Measurements from ENCODE around the gene MANBA. TPM values are rescaled to one million over a fixed set of nuclear protein-coding genes. Genes with fewer than 3 reads are reported as not detected.
"Not testable (repeated sequence)": the region's sequence is repeated elsewhere in the genome, so short reads cannot be mapped to it uniquely, and the experiment has no call there.

MANBA gene
- total RNA-seq, 2 experiments from 2014 or later, result 13.6 to 14.5 TPM

DNA sequence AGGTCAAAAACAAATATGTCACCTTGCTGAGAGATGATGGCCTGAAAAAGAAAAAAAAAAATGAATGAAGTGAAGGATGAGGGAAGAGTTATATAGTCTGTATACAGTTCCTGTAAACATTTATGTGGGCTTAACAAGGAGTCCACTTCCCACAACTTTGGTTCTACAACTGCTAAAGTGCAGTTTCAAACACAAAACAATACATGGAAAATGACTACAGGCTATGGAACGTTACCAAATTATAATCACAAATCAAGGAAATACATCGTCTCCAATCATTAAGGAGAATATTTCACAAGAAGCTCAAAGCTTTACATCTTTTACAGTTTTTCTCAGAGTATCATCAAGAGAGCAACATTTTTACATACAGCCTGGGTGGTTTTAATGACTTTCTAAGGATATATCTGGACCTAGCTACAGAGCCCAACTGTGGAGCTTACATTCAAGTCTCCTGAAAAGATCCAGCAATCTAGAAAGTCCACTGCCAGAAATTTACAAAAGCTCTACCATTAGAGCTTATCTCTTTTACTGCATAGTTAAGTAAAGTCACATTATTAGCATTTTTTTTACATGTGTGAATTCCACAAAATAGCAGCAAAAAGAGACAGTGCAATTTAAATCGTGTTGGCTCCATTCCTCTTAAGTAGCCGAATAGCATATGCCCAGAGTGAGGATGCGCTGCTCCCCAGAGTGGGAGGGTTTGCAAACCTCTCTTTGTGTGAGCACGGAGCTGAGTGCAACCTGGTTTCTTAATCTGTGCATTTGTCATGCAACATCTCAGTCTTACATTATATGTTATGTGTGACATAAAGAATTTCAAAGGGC lies 128.3 kb downstream of the MANBA start:
- DNase-seq, result no peak
- no peaks in the 10 kb centered on the region for H3K9me3 Mint-ChIP-seq
- H3K27ac Mint-ChIP-seq, result no peak overlapping the region
- H3K36me3 Mint-ChIP-seq (ENCODE audit: low read depth), result peaks cover 6% of the 10 kb centered on the region
- no peak overlapping the region for H3K4me3 Mint-ChIP-seq
- no peaks in the 10 kb centered on the region for H3K27me3 Mint-ChIP-seq
- POLR2A ChIA-PET, result interaction anchor here (0.8 to 1.2 kb wide), 2 partner anchors 9 to 205 kb away, joined by 3 read pairs; no protein-coding TSS in a partner anchor
- CTCF ChIA-PET, result interaction anchor here (1.3 kb wide), 1 partner anchor 376 kb away, joined by 9 read pairs; no protein-coding TSS in a partner anchor
- peaks cover 30% of the 10 kb centered on the region for H3K4me1 Mint-ChIP-seq

DNA sequence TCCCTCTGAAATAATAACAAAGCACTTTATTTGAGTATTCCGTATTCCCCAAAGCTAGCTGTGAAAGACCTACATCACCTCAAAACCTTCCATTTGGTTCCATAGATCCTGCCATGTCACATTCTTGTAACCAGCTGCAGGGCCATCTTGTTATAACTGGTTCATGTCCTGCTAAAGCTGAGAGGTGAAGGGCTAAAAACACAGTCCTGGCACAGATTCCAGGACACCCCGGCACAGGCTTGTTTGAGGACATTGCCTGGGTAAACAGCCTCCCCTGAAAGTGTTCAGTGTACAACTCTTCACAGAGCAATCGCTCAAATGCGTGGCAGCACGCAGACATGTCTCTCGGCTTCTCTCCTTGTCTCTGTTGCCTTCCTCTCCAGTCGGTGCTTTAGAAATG lies 129.2 kb downstream of the MANBA start:
- Mint-ChIP-seq H3K4me1 (peaks cover 39% of the 10 kb centered on the region), H3K27ac (no peak overlapping the region), H3K27me3 (no peaks in the 10 kb centered on the region), H3K4me3 (no peak overlapping the region), H3K36me3 (ENCODE audit: low read depth) (peaks cover 6% of the 10 kb centered on the region), H3K9me3 (no peaks in the 10 kb centered on the region)
- no peak for DNase-seq
- ChIA-PET CTCF (interaction anchor here (2.1 kb wide), 1 partner anchor 201 kb away, joined by 14 read pairs; no protein-coding TSS in a partner anchor), POLR2A (no interaction called here)

DNA sequence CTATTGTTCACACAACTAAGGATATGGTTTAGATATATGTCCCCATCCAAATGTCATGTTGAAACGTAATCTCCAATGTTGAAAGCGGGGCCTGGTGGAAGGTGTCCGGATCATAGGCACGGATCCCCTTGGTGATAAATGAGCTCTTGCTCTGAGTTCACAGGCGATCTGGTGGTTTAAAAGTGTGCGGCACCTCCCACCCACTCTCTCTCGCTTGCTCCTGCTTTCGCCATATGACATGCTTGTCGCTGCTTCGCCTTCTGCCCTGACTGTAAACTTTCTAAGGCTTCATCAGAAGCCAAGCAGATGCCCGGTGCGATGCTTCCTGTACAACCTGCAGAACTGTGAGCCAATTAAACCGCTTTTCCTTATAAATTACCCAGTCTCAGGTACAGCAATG lies 131.1 kb downstream of the MANBA start:
- peaks cover 6% of the 10 kb centered on the region for H3K36me3 Mint-ChIP-seq (ENCODE audit: low read depth)
- H3K4me1 Mint-ChIP-seq, result peaks cover 47% of the 10 kb centered on the region
- CTCF ChIA-PET, result interaction anchor here (0.7 to 2.1 kb wide), 5 partner anchors 16 to 470 kb away, joined by 3 to 14 read pairs (median 3); partner anchors contain the start of gene BDH2
- no peaks in the 10 kb centered on the region for H3K9me3 Mint-ChIP-seq
- no peak for DNase-seq
- no peaks in the 10 kb centered on the region for H3K27me3 Mint-ChIP-seq
- no peak overlapping the region for H3K4me3 Mint-ChIP-seq
- H3K27ac Mint-ChIP-seq, result no peak overlapping the region
- POLR2A ChIA-PET, result interaction anchor here (1.2 to 3.0 kb wide), 3 partner anchors 101 to 285 kb away, joined by 3 to 8 read pairs (median 5); partner anchors contain the start of genes SLC39A8 and UBE2D3

DNA sequence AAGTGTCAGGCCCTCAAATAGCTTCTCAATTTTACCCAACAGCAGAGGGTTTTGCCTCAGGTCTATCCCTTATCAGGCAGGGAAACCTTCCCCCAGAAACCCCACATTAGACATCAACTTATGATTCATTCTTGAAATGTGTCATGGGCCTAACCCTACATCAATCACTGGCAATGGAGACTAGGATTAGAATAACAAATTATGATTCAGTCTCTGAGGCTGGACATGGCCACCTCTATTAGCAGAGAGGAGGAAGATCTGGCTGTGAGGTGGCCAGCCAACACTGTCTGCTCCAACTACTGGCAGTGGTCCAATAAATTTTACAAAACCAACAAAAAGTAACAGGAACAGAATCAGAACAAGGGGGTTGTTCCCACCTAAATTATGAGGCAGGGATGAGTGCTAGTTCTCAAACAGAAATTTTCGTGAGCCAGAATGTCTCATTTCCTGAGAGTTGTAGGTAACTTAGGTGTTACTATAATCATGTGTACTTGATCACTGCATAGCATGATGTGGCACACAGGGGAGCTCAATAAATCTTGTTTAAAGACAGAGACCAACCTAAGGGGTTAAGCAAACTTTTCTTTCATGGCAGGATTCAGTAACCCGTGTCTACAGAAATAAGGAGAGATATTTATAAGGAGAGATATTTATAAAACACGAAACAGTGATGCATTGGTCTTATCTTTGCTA lies 132.8 kb downstream of the MANBA start:
- CTCF ChIA-PET, result interaction anchor here (0.6 to 6.2 kb wide), 5 partner anchors 14 to 463 kb away, joined by 4 to 51 read pairs (median 10); no protein-coding TSS in a partner anchor
- DNase-seq, result no peak
- H3K36me3 Mint-ChIP-seq (ENCODE audit: low read depth), result peaks cover 6% of the 10 kb centered on the region
- POLR2A ChIA-PET, result interaction anchor here (1.6 to 3.0 kb wide), 2 partner anchors 99 to 199 kb away, joined by 4 to 8 read pairs; partner anchors contain the start of gene UBE2D3
- no peak overlapping the region for H3K27ac Mint-ChIP-seq
- H3K4me3 Mint-ChIP-seq, result no peak overlapping the region
- no peaks in the 10 kb centered on the region for H3K27me3 Mint-ChIP-seq
- H3K9me3 Mint-ChIP-seq, result no peaks in the 10 kb centered on the region
- H3K4me1 Mint-ChIP-seq, result peaks cover 52% of the 10 kb centered on the region

DNA sequence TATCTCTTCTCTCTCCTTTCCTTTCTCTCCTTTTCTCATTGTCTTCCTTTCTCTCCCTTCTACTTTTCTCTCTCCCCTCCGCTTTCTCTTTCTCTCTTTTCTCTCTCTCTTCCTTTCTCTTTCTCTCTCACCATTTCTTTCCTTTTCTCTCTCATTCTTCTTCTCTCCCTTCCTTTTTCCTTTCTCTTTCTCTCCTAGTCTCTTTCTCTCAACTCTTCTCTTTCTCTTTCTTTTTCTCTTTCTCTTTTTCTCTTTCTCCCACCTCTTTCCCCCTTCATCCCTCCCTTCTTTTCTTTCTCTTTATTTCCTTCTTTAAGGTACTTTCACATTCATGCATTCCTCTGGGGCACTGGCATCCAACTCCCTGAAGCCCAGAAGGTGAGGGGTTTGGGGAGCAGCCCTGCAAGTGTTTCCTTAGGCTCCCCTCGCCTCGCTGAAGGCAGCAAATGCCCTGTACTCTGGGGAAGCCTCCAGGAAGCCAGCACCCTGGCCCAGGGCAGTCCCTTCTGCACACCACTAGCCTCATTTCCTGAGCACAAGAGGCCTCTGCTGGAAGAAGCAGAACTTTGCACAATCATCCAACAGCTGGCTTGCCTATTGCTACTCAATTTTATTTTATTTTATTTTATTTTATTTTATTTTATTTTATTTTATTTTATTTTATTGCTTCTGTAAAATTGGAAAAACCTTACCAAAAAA lies 135.4 kb downstream of the MANBA start:
- Mint-ChIP-seq H3K4me3 (peak overlapping the region; percentile 57), H3K27me3 (no peaks in the 10 kb centered on the region), H3K27ac (peak overlapping the region; percentile 56), H3K36me3 (ENCODE audit: low read depth) (no peaks in the 10 kb centered on the region), H3K9me3 (no peaks in the 10 kb centered on the region), H3K4me1 (peaks cover 49% of the 10 kb centered on the region)
- ChIA-PET CTCF (interaction anchor here (0.6 to 6.2 kb wide), 19 partner anchors 9 to 466 kb away, joined by 3 to 51 read pairs (median 4); partner anchors contain the start of gene NFKB1), POLR2A (interaction anchor here (0.6 to 0.9 kb wide), 5 partner anchors 13 to 299 kb away, joined by 3 read pairs; partner anchors contain the start of gene NFKB1)
- DNase-seq, result peak; percentile 81

DNA sequence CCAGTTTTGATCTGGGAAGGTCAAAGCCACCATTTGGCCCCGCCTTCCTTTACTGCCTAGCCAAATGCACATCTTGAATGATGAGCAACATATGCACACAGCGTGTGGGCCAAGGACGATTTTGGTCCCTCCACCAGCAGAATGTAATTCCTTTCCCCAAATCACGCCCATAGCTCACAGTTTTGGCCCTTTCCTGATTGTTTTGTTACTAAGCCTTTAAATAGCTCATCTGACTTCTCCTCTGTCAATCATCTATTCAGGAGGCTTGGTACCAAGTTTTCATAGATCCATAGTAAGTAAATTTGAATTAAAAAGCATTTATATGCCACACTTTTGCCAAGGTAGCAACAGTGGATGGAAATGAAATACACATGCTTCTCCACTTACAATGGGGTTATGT lies 136.3 kb downstream of the MANBA start:
- H3K27me3 Mint-ChIP-seq, result no peaks in the 10 kb centered on the region
- no peaks in the 10 kb centered on the region for H3K36me3 Mint-ChIP-seq (ENCODE audit: low read depth)
- H3K4me3 Mint-ChIP-seq, result no peak overlapping the region
- H3K4me1 Mint-ChIP-seq, result peaks cover 48% of the 10 kb centered on the region
- H3K27ac Mint-ChIP-seq, result no peak overlapping the region
- DNase-seq, result no peak
- CTCF ChIA-PET, result interaction anchor here (0.8 to 6.2 kb wide), 8 partner anchors 11 to 193 kb away, joined by 3 to 51 read pairs (median 6); partner anchors contain the start of gene NFKB1
- POLR2A ChIA-PET, result interaction anchor here (1.1 to 1.2 kb wide), 2 partner anchors 12 to 279 kb away, joined by 3 to 4 read pairs; no protein-coding TSS in a partner anchor
- H3K9me3 Mint-ChIP-seq, result no peaks in the 10 kb centered on the region

DNA sequence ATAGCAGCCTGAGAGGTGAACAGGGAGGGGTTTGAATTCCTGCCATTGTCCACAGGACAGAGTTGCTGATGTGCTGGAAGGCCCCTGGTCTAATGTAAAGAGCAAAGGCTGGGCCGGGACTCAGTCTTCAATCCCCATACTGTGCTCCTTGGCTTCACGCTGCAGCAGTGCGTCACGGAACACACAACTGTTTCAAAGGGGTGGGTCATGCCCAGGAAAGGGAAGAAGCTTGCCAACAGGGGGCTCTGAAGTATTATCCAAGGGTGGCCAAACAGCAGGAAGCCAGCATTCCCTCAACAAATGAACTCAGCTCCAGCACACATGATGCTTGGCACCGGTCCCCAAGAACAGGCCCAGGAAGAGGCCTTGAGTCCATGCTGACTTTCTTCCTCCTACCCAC lies 137.1 kb downstream of the MANBA start:
- ChIA-PET CTCF (interaction anchor here (1.0 to 6.2 kb wide), 5 partner anchors 10 to 192 kb away, joined by 3 to 51 read pairs (median 36); no protein-coding TSS in a partner anchor), POLR2A (interaction anchor here (1.2 to 1.5 kb wide), 2 partner anchors 11 to 95 kb away, joined by 3 to 4 read pairs; no protein-coding TSS in a partner anchor)
- Mint-ChIP-seq H3K27ac (no peak overlapping the region), H3K4me3 (no peak overlapping the region), H3K36me3 (ENCODE audit: low read depth) (peaks cover 1% of the 10 kb centered on the region), H3K4me1 (peaks cover 50% of the 10 kb centered on the region), H3K9me3 (no peaks in the 10 kb centered on the region), H3K27me3 (no peaks in the 10 kb centered on the region)
- DNase-seq, result no peak

DNA sequence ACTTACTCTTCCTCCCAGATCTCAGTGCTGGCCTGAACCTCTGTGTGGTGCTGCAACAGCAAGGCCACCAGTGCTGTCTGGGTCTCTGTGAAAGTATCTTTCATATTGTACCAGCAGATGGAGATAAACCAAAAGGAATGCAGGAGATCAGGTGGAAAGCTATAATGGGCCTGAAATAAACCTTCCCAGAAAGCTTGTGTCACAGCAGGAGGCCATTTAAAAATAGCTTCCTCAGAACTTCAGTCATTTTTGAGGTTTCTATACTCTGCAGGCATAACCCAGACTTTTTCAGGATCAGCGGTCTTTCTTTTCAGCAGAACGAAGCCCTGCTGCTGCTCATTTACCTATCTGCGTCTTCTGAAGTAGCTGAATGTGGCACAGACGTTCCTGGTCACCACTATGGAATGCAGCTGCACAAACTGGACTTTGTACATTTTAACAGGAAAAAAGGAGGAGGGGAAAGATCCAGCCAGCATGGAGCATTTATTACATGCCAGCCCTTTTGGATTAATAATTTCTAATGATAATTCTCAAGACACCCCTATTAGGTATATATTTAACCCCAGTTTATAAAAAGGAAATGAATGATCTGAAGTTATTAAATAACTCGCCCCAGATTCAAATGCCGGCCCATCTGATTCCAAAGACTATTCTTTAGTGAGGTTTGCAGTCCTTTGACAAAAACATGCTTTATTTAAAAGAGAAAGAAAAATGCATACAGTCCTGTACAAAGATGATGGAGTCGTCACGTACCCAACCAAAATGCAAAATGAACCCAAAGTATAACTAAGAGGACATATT lies 139.9 kb downstream of the MANBA start:
- Mint-ChIP-seq H3K9me3 (no peaks in the 10 kb centered on the region), H3K27me3 (no peaks in the 10 kb centered on the region), H3K36me3 (ENCODE audit: low read depth) (peaks cover 19% of the 10 kb centered on the region), H3K27ac (peak overlapping the region; percentile 32), H3K4me3 (no peak overlapping the region), H3K4me1 (peaks cover 44% of the 10 kb centered on the region)
- POLR2A ChIA-PET, result interaction anchor here (1.0 to 1.5 kb wide), 3 partner anchors 15 to 96 kb away, joined by 3 read pairs; no protein-coding TSS in a partner anchor
- DNase-seq, result no peak
- CTCF ChIA-PET, result interaction anchor here (0.9 to 2.0 kb wide), 6 partner anchors 42 to 471 kb away, joined by 3 to 9 read pairs (median 4); no protein-coding TSS in a partner anchor

DNA sequence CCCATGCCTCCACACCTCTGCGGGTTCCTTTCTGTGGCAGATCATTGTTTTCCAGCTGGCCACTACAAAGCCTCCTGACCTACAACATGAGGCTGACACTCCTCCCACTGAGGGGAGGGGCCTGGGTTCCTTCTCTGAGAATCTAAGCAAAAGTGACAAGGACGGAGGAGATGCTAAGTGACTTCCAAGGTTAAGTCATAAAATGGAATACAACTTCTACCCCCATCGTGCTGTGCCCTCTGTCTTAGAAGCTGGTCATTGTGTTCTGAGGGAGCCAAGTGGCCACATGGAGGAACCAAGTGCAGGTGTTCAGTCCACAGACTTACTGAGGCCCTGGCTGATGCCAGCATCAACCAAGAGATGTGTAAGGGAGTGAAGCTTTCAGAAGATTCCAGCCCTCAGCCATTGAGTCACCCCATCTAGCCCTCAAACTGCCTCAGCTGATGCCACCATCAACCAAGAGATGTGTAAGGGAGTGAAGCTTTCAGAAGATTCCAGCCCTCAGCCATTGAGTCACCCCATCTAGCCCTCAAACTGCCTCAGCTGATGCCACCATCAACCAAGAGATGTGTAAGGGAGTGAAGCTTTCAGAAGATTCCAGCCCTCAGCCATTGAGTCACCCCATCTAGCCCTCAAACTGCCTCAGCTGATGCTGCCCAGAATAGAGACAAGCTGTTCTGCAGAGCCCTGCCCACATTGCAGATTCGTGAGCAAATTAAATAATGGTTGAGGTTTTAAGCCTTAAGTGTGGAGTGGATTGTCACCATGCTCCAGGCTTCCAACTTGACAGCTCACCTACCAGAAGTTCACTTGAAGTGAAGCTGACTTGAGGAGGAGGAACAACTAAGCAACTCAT lies 140.8 kb downstream of the MANBA start:
- not testable (repeated sequence) for H3K4me3 Mint-ChIP-seq, DNase-seq, H3K27me3 Mint-ChIP-seq

DNA sequence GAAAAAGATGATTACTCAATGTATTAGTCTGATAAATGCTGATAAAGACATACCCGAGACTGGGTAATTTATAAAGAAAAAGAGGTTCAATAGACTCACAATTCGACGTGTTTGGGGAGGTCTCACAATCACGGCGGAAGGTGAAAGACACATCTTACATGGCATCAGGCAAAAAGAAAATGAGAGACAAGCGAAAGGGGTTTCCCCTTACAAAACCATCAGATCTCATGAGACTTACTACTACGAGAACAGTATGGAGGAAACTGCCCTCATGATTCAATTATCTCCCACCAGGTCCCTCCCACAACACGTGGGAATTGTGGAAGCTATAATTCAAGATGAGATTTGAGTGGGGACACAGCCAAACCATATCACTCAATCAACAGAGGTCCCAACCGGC lies 141.7 kb downstream of the MANBA start:
- POLR2A ChIA-PET, result interaction anchor here (1.3 kb wide), 1 partner anchor 32 kb away, joined by 3 read pairs; no protein-coding TSS in a partner anchor
- H3K27me3 Mint-ChIP-seq, H3K4me3 Mint-ChIP-seq, CTCF ChIA-PET, H3K27ac Mint-ChIP-seq, DNase-seq, H3K9me3 Mint-ChIP-seq: not testable (repeated sequence)
- H3K36me3 Mint-ChIP-seq (ENCODE audit: low read depth), result peaks cover 35% of the 10 kb centered on the region
- H3K4me1 Mint-ChIP-seq, result peaks cover 47% of the 10 kb centered on the region

More for the DNA sequence above, 140.8 kb downstream of the MANBA start:
- ChIA-PET POLR2A (interaction anchor here (1.0 to 1.5 kb wide), 3 partner anchors 14 to 95 kb away, joined by 3 read pairs; no protein-coding TSS in a partner anchor), CTCF (interaction anchor here (0.9 to 2.0 kb wide), 4 partner anchors 190 to 472 kb away, joined by 3 to 9 read pairs (median 4); no protein-coding TSS in a partner anchor)
- H3K9me3 Mint-ChIP-seq, result not testable (repeated sequence)
- Mint-ChIP-seq H3K36me3 (ENCODE audit: low read depth) (peaks cover 26% of the 10 kb centered on the region), H3K4me1 (peaks cover 44% of the 10 kb centered on the region), H3K27ac (peak overlapping the region; percentile 32)
